Panc1 (cell line): ENCODE results near the gene MLLT10.

Source experiments
- CTCF ChIP-seq: fragments of 450-650 bp; IDR thresholded peaks from 2 replicates; pipeline ENCODE4 v1.5.1; 2017; ENCODE audit warnings: mild to moderate bottlenecking
- POLR2AphosphoS5 ChIP-seq: IDR thresholded peaks from 2 replicates; pipeline ENCODE4 v1.6.1; 2012; ENCODE audit warnings: mild to moderate bottlenecking, low read depth, low read length, moderate library complexity
- REST ChIP-seq, 2 experiments: IDR thresholded peaks; 2 replicates each; pipeline ENCODE4 v1.6.1; 2011 to 2012; ENCODE audit warnings: low read depth in 2 of 2, control low read depth in 1 of 2, low read length in 1 of 2, mild to moderate bottlenecking in 1 of 2, moderate library complexity in 1 of 2; ENCODE audit not compliant: insufficient read depth in 1 of 2
- SIN3A ChIP-seq: IDR thresholded peaks from 2 replicates; pipeline ENCODE4 v1.6.1; 2012; ENCODE audit warnings: low read depth, mild to moderate bottlenecking, low read length, moderate library complexity, borderline replicate concordance; ENCODE audit not compliant: insufficient read depth
- TCF7L2 ChIP-seq: IDR thresholded peaks from 2 replicates; pipeline ENCODE4 v1.6.1; 2011; ENCODE audit warnings: mild to moderate bottlenecking, low read depth, low read length, inconsistent platforms

GRCh38 chr10:21528236-21529031, 5.6 kb upstream of the MLLT10 start:
- TF ChIP-seq CTCF (no peak), POLR2AphosphoS5 (no peak), REST (IDR thresholded peaks at IDR 0.05; ENCODE audit: insufficient read depth in 1 of 2, low read depth in 2 of 2, low read length in 1 of 2) (no peak), TCF7L2 (no peak), SIN3A (no peak)
